GM18505 (cell line): ENCODE measurements around the gene USH2A.

Experiments
- ATAC-seq: cut with Tn5 transposase; IDR thresholded peaks from one replicate; pipeline ENCODE4 v1.9.1; 2021; ENCODE audit not compliant: unreplicated experiment
- POLR2A ChIP-seq: IDR thresholded peaks from 4 replicates; pipeline ENCODE4 v1.6.1; 2011; ENCODE audit warnings: borderline replicate concordance; ENCODE audit not compliant: insufficient read depth, insufficient read length; ENCODE audit errors: extremely low read depth

USH2A gene

GRCh38 chr1:215665215-215665614, 758.0 kb downstream of the USH2A start:
- TF ChIP-seq POLR2A: no peak
- ATAC-seq: no peak

GRCh38 chr1:215661033-215661432, 762.2 kb downstream of the USH2A start:
- no peak for TF ChIP-seq POLR2A
- ATAC-seq: no peak

GRCh38 chr1:215660259-215660658, 763.0 kb downstream of the USH2A start:
- no peak for TF ChIP-seq POLR2A
- no peak for ATAC-seq

GRCh38 chr1:215657047-215657446, 766.2 kb downstream of the USH2A start:
- no peak for TF ChIP-seq POLR2A
- ATAC-seq: no peak

- no peak for ATAC-seq
- no peak for TF ChIP-seq POLR2A
Observed at GRCh38 chr1:215652371-215652770, 770.9 kb downstream of the USH2A start.

GRCh38 chr1:215651867-215652266, 771.4 kb downstream of the USH2A start:
- ATAC-seq: no peak
- TF ChIP-seq POLR2A: no peak

- ATAC-seq: no peak
- no peak for TF ChIP-seq POLR2A
Observed at GRCh38 chr1:215650446-215651149, 772.6 kb downstream of the USH2A start.

- no peak for ATAC-seq
- no peak for TF ChIP-seq POLR2A
Observed at GRCh38 chr1:215648957-215649356, 774.3 kb downstream of the USH2A start.

- ATAC-seq: no peak
- no peak for TF ChIP-seq POLR2A
Observed at GRCh38 chr1:215647738-215648137, 775.5 kb downstream of the USH2A start.

GRCh38 chr1:215645861-215646260, 777.4 kb downstream of the USH2A start:
- no peak for ATAC-seq
- no peak for TF ChIP-seq POLR2A

GRCh38 chr1:215645182-215645581, 778.1 kb downstream of the USH2A start:
- TF ChIP-seq POLR2A: no peak
- ATAC-seq: no peak

- no peak for ATAC-seq
- no peak for TF ChIP-seq POLR2A
Observed at GRCh38 chr1:215643592-215644321, 779.5 kb downstream of the USH2A start.

- ATAC-seq: no peak
- TF ChIP-seq POLR2A: no peak
Observed at GRCh38 chr1:215640429-215641148, 782.7 kb downstream of the USH2A start.
